ENCODE results near the gene TEX35.

The TEX35 gene

DNA sequence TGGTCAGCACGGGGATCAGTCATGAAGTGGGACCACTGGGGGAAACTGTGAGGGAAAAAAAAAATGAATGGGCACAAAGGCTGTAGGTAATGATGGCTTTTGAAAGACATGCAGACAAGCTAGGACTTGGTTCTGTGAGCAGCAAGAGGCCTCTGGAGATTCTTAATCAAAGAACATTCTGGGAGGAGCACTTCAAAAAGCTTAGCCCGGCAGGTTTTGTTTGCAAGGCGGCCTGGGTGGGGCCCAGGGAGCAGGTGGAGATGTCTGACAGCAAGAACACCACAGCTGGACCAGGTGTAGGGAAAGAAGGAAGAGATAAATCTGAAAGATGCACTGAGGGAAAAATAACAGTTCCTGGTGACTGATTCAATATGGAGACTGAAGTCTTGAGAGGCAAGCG, 6.0 kb downstream of the TEX35 start:
- DNase-seq (ENCODE audit: low spot score): no peak

GRCh38 chr1:178520803-178521202, 7.9 kb downstream of the TEX35 start:
- DNase-seq (ENCODE audit: low spot score): no peak

- DNase-seq (ENCODE audit: low spot score): no peak
Observed at GRCh38 chr1:178521241-178521640, 8.3 kb downstream of the TEX35 start.

- DNase-seq (ENCODE audit: low spot score): no peak
Observed at GRCh38 chr1:178527117-178527516, 14.2 kb downstream of the TEX35 start.

DNA sequence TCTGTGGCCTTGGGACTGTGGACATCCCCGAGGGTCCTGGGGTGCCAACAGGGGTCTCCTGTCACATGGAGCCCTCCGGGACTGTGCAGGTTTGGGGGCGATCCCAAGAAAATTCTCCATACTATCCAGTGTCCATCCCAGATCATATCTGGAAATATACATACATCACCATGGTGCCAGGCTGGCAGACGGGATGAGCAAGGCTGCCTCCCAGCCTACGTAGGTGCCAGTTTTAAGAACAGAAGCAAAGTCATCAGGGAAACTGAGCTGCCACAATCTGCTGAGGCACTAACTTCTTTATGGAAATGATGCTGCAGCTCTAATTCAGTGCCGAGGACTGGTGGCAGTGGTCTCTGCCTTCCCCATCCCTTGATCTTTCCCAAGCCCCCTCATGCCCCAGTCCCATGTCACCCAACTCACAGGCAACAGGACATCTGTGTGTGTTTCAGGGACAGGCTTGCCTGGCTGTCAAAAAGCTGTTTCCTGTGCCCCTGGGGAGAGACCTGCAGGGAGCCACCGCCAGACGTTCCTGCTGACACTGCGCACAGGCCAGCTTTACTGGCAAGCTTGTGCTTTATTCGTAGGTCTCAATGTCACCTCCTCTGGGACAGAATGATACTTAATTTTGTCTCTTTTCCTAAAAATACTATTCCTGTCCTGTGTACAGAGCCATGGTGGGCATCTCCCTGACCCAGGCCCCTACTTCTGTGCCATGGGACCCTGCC, 15.5 kb downstream of the TEX35 start:
- DNase-seq (ENCODE audit: low spot score): no peak

DNA sequence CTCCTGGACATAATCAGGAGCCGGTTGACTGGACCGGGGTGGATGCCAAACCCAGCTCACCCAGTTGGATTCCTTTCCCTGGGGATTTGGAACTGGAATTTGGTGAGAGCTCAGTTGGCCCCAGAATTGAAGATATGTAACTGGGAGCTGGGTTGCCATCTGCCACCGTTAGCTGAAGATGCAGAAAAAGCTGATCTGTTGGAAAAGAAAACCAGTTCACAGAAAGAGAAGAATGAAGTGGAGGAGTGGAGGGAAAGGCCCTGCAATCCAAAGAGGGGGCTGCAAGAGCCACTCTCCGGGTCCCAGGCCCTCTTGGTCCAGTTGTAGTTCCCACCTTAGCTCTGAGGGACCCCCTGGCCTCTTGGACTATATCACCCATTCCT, 16.0 kb downstream of the TEX35 start:
- DNase-seq (ENCODE audit: low spot score): no peak

DNA sequence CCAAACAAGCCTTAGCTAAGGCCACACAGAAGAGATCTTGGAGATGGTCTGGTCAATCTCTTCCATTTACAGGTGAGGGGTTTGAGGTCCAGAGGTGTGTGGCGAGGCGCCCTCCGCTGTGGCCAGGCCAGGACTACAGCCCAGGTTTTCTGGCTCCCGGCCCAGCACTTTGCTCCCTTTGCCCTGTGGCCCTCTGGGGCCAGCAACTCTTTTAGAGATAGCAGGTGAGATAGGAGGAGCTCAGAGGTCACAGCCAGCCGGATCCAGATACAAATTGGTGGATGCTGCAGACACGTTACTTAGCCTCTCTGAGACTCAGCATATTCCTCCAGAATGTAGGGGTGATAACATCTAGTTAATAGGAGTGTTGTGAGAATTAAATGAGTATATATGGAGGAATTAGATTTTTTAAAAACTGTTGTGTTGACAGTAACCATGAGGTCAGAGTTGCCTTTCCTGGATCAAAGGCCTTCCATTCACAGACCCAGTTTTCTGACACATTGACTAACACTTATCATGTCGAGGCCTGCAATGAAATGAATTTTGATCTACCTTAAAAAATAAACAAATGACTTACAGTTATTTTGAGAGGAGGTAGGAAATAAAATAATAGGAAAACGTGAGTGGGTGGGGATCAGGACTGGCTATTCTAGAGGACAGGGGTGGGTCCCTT, 16.6 kb downstream of the TEX35 start:
- no peak for DNase-seq (ENCODE audit: low spot score)

GRCh38 chr1:178530037-178530402, 17.1 kb downstream of the TEX35 start:
- no peak for DNase-seq (ENCODE audit: low spot score)

- DNase-seq (ENCODE audit: low spot score): no peak
Observed at GRCh38 chr1:178530502-178530901, 17.6 kb downstream of the TEX35 start.

DNA sequence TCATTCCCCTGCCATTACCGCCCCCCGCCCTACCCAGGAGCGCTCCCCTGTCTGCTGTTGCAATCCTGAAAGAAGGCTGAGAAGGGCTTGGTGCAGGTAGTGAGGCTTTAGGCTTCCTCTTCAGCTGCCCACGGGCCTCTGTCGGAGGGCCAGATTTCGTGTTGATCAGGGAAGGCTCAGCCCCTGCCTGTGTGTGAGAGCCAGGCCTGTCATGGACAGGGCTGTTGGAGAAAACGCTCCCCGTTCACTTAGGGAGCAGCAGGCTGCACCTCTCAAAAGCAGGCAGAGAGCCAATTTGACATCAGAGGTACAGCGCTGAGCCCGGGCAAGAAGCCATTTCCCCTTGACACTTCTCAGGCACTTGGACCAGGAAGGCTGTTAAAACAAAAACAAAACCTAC, 19.0 kb downstream of the TEX35 start:
- no peak for DNase-seq (ENCODE audit: low spot score)

DNA sequence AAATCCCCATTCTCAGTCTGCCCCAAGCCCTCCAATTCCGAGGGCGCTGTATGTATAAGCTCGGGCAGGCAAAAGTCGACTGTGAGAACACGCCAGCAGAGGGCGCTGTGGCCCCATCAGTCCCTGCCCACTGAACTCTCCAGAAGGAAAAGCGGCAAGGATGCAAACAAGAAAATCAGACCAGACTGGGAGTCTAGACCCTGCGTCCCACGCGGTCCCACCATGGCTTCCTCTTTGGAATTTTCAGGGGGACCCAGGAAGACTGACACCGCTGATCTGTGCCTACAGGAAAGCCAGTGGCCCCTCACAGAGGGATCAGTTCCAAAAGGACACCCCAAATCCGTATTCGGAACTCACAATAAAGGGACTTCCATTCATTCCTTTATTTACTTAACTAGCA, 19.5 kb downstream of the TEX35 start:
- DNase-seq (ENCODE audit: low spot score): peak; percentile 70

- DNase-seq (ENCODE audit: low spot score): no peak
Observed at GRCh38 chr1:178533121-178533946, 20.4 kb downstream of the TEX35 start.

- DNase-seq (ENCODE audit: low spot score): no peak
Observed at GRCh38 chr1:178534137-178534868, 21.4 kb downstream of the TEX35 start.

DNA sequence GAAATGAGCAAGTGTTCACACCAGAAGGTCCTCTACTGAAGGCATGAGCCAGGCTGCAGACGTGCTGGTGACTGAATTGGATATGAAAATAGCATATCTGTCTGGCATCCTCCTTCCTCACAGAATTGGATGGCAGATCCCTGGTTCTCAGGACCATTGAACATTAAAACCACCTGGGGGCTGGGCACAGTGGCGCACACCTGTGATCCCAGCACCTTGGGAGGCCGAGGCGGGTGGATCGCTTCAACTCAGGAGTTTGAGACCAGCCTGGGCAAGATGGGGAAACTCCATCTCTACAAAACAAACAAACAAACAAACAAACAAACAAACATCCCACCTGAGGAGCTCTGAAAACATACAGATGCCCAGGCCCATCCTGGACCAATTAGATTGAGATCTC, 23.4 kb downstream of the TEX35 start:
- no peak for DNase-seq (ENCODE audit: low spot score)

DNA sequence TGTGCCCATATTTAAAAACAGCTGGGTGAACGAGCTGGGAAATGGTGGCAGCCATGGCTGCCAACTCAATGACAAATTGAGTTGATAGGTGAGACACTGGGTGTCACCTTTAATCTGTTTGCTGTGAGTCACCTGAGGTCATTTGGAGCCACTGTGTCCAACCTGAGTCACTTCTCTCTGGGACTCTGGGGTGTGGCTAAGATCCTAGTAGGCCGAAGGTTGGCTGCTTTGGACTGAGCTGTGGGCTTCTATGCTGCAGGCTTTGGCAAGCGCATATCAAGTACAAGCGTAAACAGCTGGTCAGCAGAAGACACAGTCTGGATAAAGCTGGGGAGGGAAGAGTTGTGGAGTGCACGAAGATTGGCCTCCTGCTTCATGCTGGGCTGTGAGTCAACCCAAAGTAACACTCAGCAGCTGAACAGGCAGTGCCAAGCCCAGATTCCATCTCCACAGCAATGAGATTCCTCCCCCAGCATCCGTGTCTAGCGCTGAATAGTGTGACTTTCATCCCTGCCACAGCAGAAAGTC, 24.0 kb downstream of the TEX35 start:
- peak; percentile 57 for DNase-seq (ENCODE audit: low spot score)

- DNase-seq (ENCODE audit: low spot score): no peak
Observed at GRCh38 chr1:178537382-178538090, 24.6 kb downstream of the TEX35 start.

- no peak for DNase-seq (ENCODE audit: low spot score)
Observed at GRCh38 chr1:178538192-178538916, 25.4 kb downstream of the TEX35 start.

DNA sequence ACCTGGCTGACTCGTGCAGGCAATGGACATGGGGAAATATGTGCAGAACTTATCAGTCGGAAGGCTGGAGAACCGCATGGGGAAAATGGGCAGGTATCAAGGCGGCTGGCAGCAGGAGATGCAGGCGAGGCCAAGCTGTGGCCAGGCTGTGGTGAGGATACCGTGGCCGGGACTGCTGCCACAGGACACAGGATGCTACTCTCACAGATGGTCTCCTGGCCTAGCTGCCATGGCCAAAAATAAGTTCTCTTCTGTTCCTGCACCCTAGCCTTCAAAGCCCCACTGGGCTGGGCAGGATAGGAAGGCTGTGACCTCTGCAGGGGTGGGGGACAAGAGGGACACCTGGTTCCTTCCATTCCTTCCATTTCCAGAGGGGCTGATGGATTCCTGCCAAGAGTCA, 26.4 kb downstream of the TEX35 start:
- no peak for DNase-seq (ENCODE audit: low spot score)

DNA sequence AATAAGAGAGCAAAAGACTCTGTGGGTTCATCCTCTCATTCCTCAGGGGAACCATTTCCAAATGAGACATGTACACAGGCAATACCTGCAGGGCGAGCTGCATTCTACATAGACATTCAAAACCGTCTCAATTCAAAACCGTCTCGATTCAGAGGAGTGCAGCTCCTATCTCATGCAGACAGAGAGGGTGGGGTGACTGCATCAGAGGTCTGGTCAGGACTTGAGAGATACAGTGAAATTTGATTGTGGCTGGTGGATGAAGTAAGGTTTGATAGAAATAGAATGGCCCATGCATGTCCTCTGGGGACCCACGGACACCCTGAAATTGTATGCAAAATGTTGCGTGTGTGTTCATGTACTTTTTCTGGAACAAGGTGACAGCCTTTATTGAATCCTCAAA, 27.3 kb downstream of the TEX35 start:
- DNase-seq (ENCODE audit: low spot score): no peak

- no peak for DNase-seq (ENCODE audit: low spot score)
Observed at GRCh38 chr1:178540646-178541045, 27.7 kb downstream of the TEX35 start.

GRCh38 chr1:178541379-178541778, 28.5 kb downstream of the TEX35 start:
- no peak for DNase-seq (ENCODE audit: low spot score)
